MM.1S (cell line): ENCODE results near the gene LHPP.

Experiments used
- EZH2 ChIP-seq: fragments of 300-600 bp; sonication (generic); optimal IDR thresholded peaks from 2 replicates; pipeline ENCODE3; 2017; ENCODE audit warnings: low read depth, mild to moderate bottlenecking, antibody characterized with exemption, low read length, mixed read lengths
- EZH2phosphoT487 ChIP-seq: fragments of 300-600 bp; sonication (generic); IDR thresholded peaks from 2 replicates; pipeline ENCODE4 v1.6.1; 2018; ENCODE audit warnings: antibody characterized with exemption, low read length
- TF ChIP-seq, protein P1 (sequence below): fragments of 300-600 bp; sonication (generic); IDR thresholded peaks from 2 replicates; pipeline ENCODE4 v1.5.1; 2016; ENCODE audit warnings: antibody characterized with exemption, low read length, mixed read lengths

GRCh38 chr10:124455441-124455840 lies 6.2 kb upstream of the LHPP start:
- TF ChIP-seq, protein P1, sequence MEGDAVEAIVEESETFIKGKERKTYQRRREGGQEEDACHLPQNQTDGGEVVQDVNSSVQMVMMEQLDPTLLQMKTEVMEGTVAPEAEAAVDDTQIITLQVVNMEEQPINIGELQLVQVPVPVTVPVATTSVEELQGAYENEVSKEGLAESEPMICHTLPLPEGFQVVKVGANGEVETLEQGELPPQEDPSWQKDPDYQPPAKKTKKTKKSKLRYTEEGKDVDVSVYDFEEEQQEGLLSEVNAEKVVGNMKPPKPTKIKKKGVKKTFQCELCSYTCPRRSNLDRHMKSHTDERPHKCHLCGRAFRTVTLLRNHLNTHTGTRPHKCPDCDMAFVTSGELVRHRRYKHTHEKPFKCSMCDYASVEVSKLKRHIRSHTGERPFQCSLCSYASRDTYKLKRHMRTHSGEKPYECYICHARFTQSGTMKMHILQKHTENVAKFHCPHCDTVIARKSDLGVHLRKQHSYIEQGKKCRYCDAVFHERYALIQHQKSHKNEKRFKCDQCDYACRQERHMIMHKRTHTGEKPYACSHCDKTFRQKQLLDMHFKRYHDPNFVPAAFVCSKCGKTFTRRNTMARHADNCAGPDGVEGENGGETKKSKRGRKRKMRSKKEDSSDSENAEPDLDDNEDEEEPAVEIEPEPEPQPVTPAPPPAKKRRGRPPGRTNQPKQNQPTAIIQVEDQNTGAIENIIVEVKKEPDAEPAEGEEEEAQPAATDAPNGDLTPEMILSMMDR = no peak
- TF ChIP-seq EZH2 (no peak), EZH2phosphoT487 (no peak)
